DMS114 treated with DMSO at 0.1 percent for 48 hours (cell line): ENCODE data around the gene CEACAM19.
"Not testable (repeated sequence)": the region's sequence is repeated elsewhere in the genome, so short reads cannot be mapped to it uniquely, and the experiment has no call there.

Experiments
- DNase-seq: peaks from one replicate; lab custom pipeline; 2025; ENCODE audit not compliant: unreplicated experiment; lab: John Stamatoyannopoulos, UW

CEACAM19 gene

GRCh38 chr19:44673510-44673909 is 2.2 kb downstream of the CEACAM19 start:
- no peak for DNase-seq

GRCh38 chr19:44675521-44675920 is 4.2 kb downstream of the CEACAM19 start:
- no peak for DNase-seq

- no peak for DNase-seq
Measured at GRCh38 chr19:44677019-44677811, 5.9 kb downstream of the CEACAM19 start.

- DNase-seq, result no peak
Measured at GRCh38 chr19:44680536-44680935, 9.3 kb downstream of the CEACAM19 start.

- no peak for DNase-seq
Measured at GRCh38 chr19:44681992-44682790, 10.9 kb downstream of the CEACAM19 start.

GRCh38 chr19:44682807-44683206 is 11.5 kb downstream of the CEACAM19 start:
- DNase-seq, result no peak

- DNase-seq, result no peak
Measured at GRCh38 chr19:44683434-44684210, 12.3 kb downstream of the CEACAM19 start.

GRCh38 chr19:44684396-44684795 is 13.1 kb downstream of the CEACAM19 start:
- not testable (repeated sequence) for DNase-seq

GRCh38 chr19:44684892-44685863 is 13.9 kb downstream of the CEACAM19 start:
- DNase-seq, result no peak

GRCh38 chr19:44685877-44686276 is 14.6 kb downstream of the CEACAM19 start:
- no peak for DNase-seq

GRCh38 chr19:44686896-44687295 is 15.6 kb downstream of the CEACAM19 start:
- no peak for DNase-seq

GRCh38 chr19:44687888-44688287 is 16.6 kb downstream of the CEACAM19 start:
- DNase-seq, result no peak

- DNase-seq, result no peak
Measured at GRCh38 chr19:44689290-44690130, 18.2 kb downstream of the CEACAM19 start.

GRCh38 chr19:44690131-44690440 is 18.8 kb downstream of the CEACAM19 start:
- DNase-seq, result no peak

- DNase-seq, result no peak
Measured at GRCh38 chr19:44692379-44692721, 21.1 kb downstream of the CEACAM19 start.

GRCh38 chr19:44694184-44694579 is 22.9 kb downstream of the CEACAM19 start:
- DNase-seq, result no peak

GRCh38 chr19:44696939-44697669 is 25.8 kb downstream of the CEACAM19 start:
- DNase-seq, result no peak

- DNase-seq, result no peak
Measured at GRCh38 chr19:44697670-44698034, 26.4 kb downstream of the CEACAM19 start.
